Measurements from ENCODE around the gene CALN1.

Gene CALN1

GRCh38 chr7:72063330-72063729 is 348.8 kb downstream of the CALN1 start:
- DNase-seq (ENCODE audit: extremely low read depth, low read depth): no peak
- no peak for TF ChIP-seq CTCF (IDR thresholded peaks at IDR 0.05; ENCODE audit: low read depth, low read length, missing control alignments)
- no peak overlapping the region for H3K4me3 ChIP-seq (replicated peaks; ENCODE audit: low read depth, low read length)

GRCh38 chr7:72062666-72063065 is 349.5 kb downstream of the CALN1 start:
- no peak for TF ChIP-seq CTCF (IDR thresholded peaks at IDR 0.05; ENCODE audit: low read depth, low read length, missing control alignments)
- no peak for DNase-seq (ENCODE audit: extremely low read depth, low read depth)
- no peak overlapping the region for H3K4me3 ChIP-seq (replicated peaks; ENCODE audit: low read depth, low read length)

GRCh38 chr7:72059925-72060324 is 352.2 kb downstream of the CALN1 start:
- no peak overlapping the region for H3K4me3 ChIP-seq (replicated peaks; ENCODE audit: low read depth, low read length)
- DNase-seq (ENCODE audit: extremely low read depth, low read depth): no peak
- TF ChIP-seq CTCF (IDR thresholded peaks at IDR 0.05; ENCODE audit: low read depth, low read length, missing control alignments): no peak

GRCh38 chr7:72058579-72058978 is 353.6 kb downstream of the CALN1 start:
- no peak overlapping the region for H3K4me3 ChIP-seq (replicated peaks; ENCODE audit: low read depth, low read length)
- TF ChIP-seq CTCF (IDR thresholded peaks at IDR 0.05; ENCODE audit: low read depth, low read length, missing control alignments): no peak

GRCh38 chr7:72057796-72058195 is 354.3 kb downstream of the CALN1 start:
- H3K4me3 ChIP-seq (replicated peaks; ENCODE audit: low read depth, low read length): no peak overlapping the region
- DNase-seq (ENCODE audit: extremely low read depth, low read depth): no peak
- TF ChIP-seq CTCF (IDR thresholded peaks at IDR 0.05; ENCODE audit: low read depth, low read length, missing control alignments): no peak

More at GRCh38 chr7:72058579-72058978, 353.6 kb downstream of the CALN1 start:
- no peak for DNase-seq (ENCODE audit: extremely low read depth, low read depth)

- no peak for DNase-seq (ENCODE audit: extremely low read depth, low read depth)
- H3K4me3 ChIP-seq (replicated peaks; ENCODE audit: low read depth, low read length): no peak overlapping the region
- no peak for TF ChIP-seq CTCF (IDR thresholded peaks at IDR 0.05; ENCODE audit: low read depth, low read length, missing control alignments)
Measured at GRCh38 chr7:72057231-72057630, 354.9 kb downstream of the CALN1 start.

GRCh38 chr7:72055426-72055825 is 356.7 kb downstream of the CALN1 start:
- DNase-seq (ENCODE audit: extremely low read depth, low read depth): no peak
- no peak overlapping the region for H3K4me3 ChIP-seq (replicated peaks; ENCODE audit: low read depth, low read length)
- TF ChIP-seq CTCF (IDR thresholded peaks at IDR 0.05; ENCODE audit: low read depth, low read length, missing control alignments): no peak
